Measurements from ENCODE around the gene DCC. TPM values are rescaled to one million over a fixed set of nuclear protein-coding genes. Genes with fewer than 3 reads are reported as not detected.

Gene DCC
- total RNA-seq, 1 experiment from 2014 or later = not detected

- Histone ChIP-seq H3K4me3 (ENCODE audit: low read length) (no peak overlapping the region), H3K4me1 (ENCODE audit: insufficient read depth, low read length) (no peaks in the 10 kb centered on the region), H3K9ac (ENCODE audit: low read length) (no peak overlapping the region), H3K36me3 (ENCODE audit: low read depth, low read length) (no peaks in the 10 kb centered on the region), H3K27me3 (ENCODE audit: low read length) (peaks cover 7% of the 10 kb centered on the region; the same call in 1 of the 2 replicates), H3K9me3 (ENCODE audit: low read length) (no peaks in the 10 kb centered on the region), H4K20me1 (ENCODE audit: low read length) (no peaks in the 10 kb centered on the region), H3K27ac (ENCODE audit: low read length) (no peak overlapping the region), H3K9me2 (replicated peaks; ENCODE audit: low read length) (no peaks in the 10 kb centered on the region), H2AFZ (ENCODE audit: low read length) (no peak overlapping the region), H3K4me2 (ENCODE audit: low read length) (no peak overlapping the region), H3F3A (ENCODE audit: low read length, unreplicated experiment) (no peaks in the 10 kb centered on the region), H3K79me2 (ENCODE audit: low read length) (no peaks in the 10 kb centered on the region)
- no peak for TF ChIP-seq CTCF (conservative IDR thresholded peaks at IDR 0.05; ENCODE audit: low read depth, low read length)
- TF ChIP-seq EZH2phosphoT487 (IDR thresholded peaks at IDR 0.05; ENCODE audit: borderline replicate concordance, low read length) = no peak
- TF ChIP-seq EZH2 (IDR thresholded peaks at IDR 0.05; ENCODE audit: low read length, unreplicated experiment) = no peak
- BruUV-seq (replicated peaks) = no TSS peak
- ATAC-seq = no peak
- intact Hi-C loops (cut with micrococcal nuclease) = no loop called here
- DNase-seq = no peak
- ChIA-PET POLR2A (ENCODE audit: unreplicated experiment) (no interaction called here), CTCF (no interaction called here)
These were observed 308.2 kb downstream of the DCC start for GRCh38 chr18:52648201-52648600.

- H3K9ac ChIP-seq (ENCODE audit: low read length) = no peak overlapping the region
- H2AFZ ChIP-seq (ENCODE audit: low read length) = no peak overlapping the region
- H4K20me1 ChIP-seq (ENCODE audit: low read length) = no peaks in the 10 kb centered on the region
- ATAC-seq (no peak), DNase-seq (no peak)
- H3K9me3 ChIP-seq (ENCODE audit: low read length) = no peaks in the 10 kb centered on the region
- no peaks in the 10 kb centered on the region for H3K36me3 ChIP-seq (ENCODE audit: low read depth, low read length)
- H3K27ac ChIP-seq (ENCODE audit: low read length) = no peak overlapping the region
- BruUV-seq (replicated peaks) = no TSS peak
- H3K4me3 ChIP-seq (ENCODE audit: low read length) = no peak overlapping the region
- no peaks in the 10 kb centered on the region for H3K9me2 ChIP-seq (replicated peaks; ENCODE audit: low read length)
- H3K4me1 ChIP-seq (ENCODE audit: insufficient read depth, low read length) = no peaks in the 10 kb centered on the region
- CTCF ChIA-PET = no interaction called here
- intact Hi-C loops (cut with micrococcal nuclease) = no loop called here
- no peak overlapping the region for H3K4me2 ChIP-seq (ENCODE audit: low read length)
- no peaks in the 10 kb centered on the region for H3F3A ChIP-seq (ENCODE audit: low read length, unreplicated experiment)
- H3K79me2 ChIP-seq (ENCODE audit: low read length) = no peaks in the 10 kb centered on the region
- peaks cover 5% of the 10 kb centered on the region; the same call in 1 of the 2 replicates for H3K27me3 ChIP-seq (ENCODE audit: low read length)
- TF ChIP-seq EZH2phosphoT487 (IDR thresholded peaks at IDR 0.05; ENCODE audit: borderline replicate concordance, low read length) = no peak
- TF ChIP-seq CTCF (conservative IDR thresholded peaks at IDR 0.05; ENCODE audit: low read depth, low read length) = no peak
- TF ChIP-seq EZH2 (IDR thresholded peaks at IDR 0.05; ENCODE audit: low read length, unreplicated experiment) = no peak
- POLR2A ChIA-PET (ENCODE audit: unreplicated experiment) = no interaction called here
These were observed 312.4 kb downstream of the DCC start for GRCh38 chr18:52652391-52652790.

GRCh38 chr18:52657043-52657805, 317.2 kb downstream of the DCC start:
- Histone ChIP-seq H3K4me3 (ENCODE audit: low read length) (no peak overlapping the region), H4K20me1 (ENCODE audit: low read length) (no peaks in the 10 kb centered on the region), H3K9me3 (ENCODE audit: low read length) (no peaks in the 10 kb centered on the region), H3K4me1 (ENCODE audit: insufficient read depth, low read length) (no peaks in the 10 kb centered on the region), H3K27ac (ENCODE audit: low read length) (no peak overlapping the region), H3K9ac (ENCODE audit: low read length) (no peak overlapping the region), H2AFZ (ENCODE audit: low read length) (no peak overlapping the region), H3K4me2 (ENCODE audit: low read length) (no peak overlapping the region), H3F3A (ENCODE audit: low read length, unreplicated experiment) (no peaks in the 10 kb centered on the region), H3K36me3 (ENCODE audit: low read depth, low read length) (no peaks in the 10 kb centered on the region), H3K9me2 (replicated peaks; ENCODE audit: low read length) (no peaks in the 10 kb centered on the region), H3K27me3 (ENCODE audit: low read length) (peaks cover 18% of the 10 kb centered on the region; the same call in 1 of the 2 replicates), H3K79me2 (ENCODE audit: low read length) (no peaks in the 10 kb centered on the region)
- intact Hi-C loops (cut with micrococcal nuclease) = no loop called here
- ATAC-seq (no peak), DNase-seq (no peak)
- ChIA-PET POLR2A (ENCODE audit: unreplicated experiment) (no interaction called here), CTCF (no interaction called here)
- no TSS peak for BruUV-seq (replicated peaks)
- TF ChIP-seq EZH2phosphoT487 (IDR thresholded peaks at IDR 0.05; ENCODE audit: borderline replicate concordance, low read length) (no peak), CTCF (conservative IDR thresholded peaks at IDR 0.05; ENCODE audit: low read depth, low read length) (no peak), EZH2 (IDR thresholded peaks at IDR 0.05; ENCODE audit: low read length, unreplicated experiment) (no peak)

Data from PC-3 (cell line).